Head of caudate nucleus (tissue), 42 donors: ENCODE measurements around the gene IL20RA.
A peak's percentile ranks its signal among the peaks of the same experiment; 100 is the strongest.

Experiments
- DNase-seq, 42 donors: peaks; one replicate each; pipeline versions ENCODE4 v3.0.0 to v3.0.0-alpha.2; 2020 to 2021; ENCODE audit warnings: mixed read lengths in 7 of 42
- intact Hi-C: fragments of 100-400 bp; cut with DNase I; formaldehyde crosslinking; loops from one replicate; pipeline ENCODE4 v1.15.0; 2022

Gene IL20RA

GRCh38 chr6:137015943-137016342 is 28.8 kb downstream of the IL20RA start:
- DNase-seq: no peak
- intact Hi-C loops: no loop called here

DNA sequence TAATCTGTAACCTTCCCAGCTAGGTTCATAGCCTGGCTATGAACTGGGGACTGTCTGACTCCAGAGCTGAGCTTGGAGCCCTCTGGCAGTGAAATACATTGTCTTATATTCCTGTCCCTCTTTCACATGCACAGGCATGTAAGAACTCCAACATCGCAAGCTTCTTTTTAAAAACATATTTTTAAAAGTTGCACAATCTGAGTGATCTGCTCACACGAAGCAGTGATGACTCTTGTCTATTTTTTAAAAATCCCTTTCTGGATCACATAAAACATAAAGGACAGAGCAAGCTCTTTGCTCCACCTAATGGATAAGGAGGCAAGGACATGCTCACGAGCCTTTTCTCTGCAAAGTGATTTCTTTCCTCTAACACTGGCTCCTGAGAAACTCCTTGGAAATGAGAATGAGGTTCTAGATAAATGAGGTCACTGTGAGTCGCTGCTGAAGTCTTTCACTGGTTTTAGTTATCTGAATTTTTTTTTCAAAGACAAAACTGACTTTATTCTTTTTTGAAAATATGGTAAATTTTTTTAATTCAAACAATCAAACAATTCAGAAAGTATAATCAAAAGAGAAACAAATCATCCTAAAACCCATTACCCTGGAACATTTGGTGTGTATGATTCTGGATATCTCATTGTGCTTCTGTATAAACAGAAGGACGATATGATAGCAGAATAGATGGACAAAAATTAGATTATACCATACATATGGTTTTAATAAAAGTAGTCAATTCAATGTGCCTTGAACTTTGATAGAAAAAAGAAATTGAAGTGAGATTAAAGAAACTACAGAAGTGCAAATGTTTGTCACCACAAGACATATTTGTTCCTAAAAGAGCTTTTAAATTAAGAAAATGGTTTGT is 30.8 kb downstream of the IL20RA start:
- peak in 11 of 42 donors; percentile 2 to 53 (median 20) for DNase-seq
- intact Hi-C loops: no loop called here

GRCh38 chr6:137013031-137013430 is 31.7 kb downstream of the IL20RA start:
- no peak for DNase-seq
- intact Hi-C loops: no loop called here

DNA sequence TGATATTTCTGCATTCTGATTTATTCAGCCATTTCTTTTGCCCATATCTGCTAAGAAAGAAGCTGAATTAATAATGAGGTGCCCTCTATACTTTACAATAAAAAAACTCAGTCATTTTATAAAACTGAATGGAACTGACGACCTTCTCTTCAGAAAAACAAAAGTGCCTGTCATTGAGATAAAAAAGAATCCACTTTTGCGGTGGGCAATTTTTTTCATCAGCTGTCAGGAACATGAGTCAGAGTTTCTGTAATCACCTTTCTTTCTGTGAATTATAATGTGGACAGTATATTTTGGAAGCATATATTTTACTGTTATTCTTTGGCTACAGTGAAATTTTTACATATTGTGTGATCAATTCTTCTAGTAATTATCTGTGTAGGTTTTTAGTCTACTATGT is 33.4 kb downstream of the IL20RA start:
- intact Hi-C loops: no loop called here
- no peak for DNase-seq

- DNase-seq: no peak
- intact Hi-C loops: no loop called here
These were observed 34.5 kb downstream of the IL20RA start for GRCh38 chr6:137010128-137010718.

- intact Hi-C loops: no loop called here
- DNase-seq: no peak
These were observed 36.6 kb downstream of the IL20RA start for GRCh38 chr6:137008204-137008603.

DNA sequence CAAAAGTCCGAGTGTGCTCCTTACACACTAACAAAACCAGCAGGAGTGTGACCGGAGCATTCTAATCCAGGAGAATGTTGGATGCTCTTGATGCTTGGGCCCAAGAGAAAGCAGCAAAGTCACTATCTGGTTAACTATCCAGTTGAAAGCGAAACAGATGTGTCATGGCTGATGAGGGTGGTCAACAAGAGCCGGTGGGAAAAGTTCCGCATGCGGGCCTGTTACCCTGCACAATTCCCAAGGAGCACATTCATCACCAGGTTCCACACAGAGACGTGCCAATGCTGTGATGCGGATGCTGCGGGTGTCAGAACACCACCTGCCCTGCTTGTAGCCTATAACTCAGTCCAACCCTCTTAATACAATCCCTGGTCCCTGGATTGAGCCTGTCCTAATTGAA is 38.7 kb downstream of the IL20RA start:
- no peak for DNase-seq
- intact Hi-C loops: no loop called here

DNA sequence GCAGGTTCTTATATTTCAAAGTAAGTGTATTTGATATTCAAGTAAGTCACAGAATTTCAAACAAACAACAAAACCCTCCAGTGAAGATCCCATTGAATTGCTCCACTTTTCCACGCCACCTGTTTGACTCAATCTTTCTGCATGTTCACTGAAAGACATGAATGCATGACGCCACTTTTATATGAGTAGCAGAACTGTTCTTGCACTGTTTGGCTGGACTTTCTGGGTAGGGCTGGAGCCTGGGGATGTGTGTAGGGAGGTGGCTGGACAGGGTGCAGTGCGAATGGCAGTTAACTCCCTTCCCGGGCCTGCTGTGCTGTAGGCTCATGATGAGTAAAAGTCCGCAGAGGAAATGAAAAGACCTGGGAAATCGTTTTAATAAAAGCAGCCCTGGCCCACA is 39.7 kb downstream of the IL20RA start:
- intact Hi-C loops: no loop called here
- DNase-seq: no peak

DNA sequence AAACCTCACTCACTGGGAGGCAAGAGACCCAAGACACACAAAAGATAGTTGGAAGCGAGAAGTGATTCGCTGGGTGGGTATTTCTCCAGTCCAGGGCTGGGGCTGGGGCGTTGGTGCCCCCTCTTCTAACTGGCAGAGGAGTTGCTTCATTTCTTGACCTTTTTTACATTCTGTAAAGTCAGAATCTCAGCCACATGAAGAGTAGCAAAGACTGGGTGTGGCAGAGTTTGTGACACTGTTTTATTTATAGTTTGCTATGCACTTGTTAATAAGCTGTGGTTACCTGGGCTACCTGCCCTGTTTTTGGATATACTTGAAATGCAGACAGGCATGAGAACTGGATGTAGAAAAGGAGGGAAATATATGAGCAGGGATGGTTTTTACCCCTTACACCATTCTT is 42.3 kb downstream of the IL20RA start:
- intact Hi-C loops: no loop called here

GRCh38 chr6:137001977-137002302 is 42.8 kb downstream of the IL20RA start:
- intact Hi-C loops: no loop called here
- DNase-seq: no peak

More for the DNA sequence above, 42.3 kb downstream of the IL20RA start:
- DNase-seq: no peak

DNA sequence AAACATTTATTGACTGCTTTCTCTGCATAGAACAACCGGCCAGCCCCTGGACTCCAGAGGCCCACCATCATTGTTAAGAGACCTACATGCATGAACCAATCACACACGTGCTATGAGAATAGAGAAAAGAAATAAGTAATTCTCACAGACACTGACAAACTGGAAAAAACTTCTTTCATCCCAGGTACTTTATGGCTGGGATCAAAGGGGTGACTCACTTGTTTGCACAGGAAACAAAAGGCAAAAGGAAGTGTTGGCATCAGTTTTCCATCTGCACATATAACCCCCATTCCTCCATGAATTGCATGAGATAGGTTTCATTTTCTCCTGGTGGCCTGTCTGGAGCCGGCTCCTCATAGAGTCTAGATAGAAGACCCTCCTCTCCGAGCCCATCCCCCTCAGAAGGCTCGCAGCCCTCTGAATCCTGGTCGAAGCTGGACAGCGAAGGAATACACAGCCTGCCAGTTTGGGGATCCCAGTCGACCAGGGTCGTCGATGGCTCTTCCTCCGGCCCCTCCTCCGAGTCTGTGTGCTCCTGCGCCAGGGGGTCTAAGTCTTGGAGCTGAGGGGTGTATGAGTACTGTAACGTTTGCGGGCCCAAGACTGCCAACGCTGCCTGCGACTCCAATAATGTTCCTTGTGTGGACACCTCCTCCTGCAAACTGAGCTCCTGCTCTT is 43.3 kb downstream of the IL20RA start:
- DNase-seq: no peak
- intact Hi-C loops: no loop called here

DNA sequence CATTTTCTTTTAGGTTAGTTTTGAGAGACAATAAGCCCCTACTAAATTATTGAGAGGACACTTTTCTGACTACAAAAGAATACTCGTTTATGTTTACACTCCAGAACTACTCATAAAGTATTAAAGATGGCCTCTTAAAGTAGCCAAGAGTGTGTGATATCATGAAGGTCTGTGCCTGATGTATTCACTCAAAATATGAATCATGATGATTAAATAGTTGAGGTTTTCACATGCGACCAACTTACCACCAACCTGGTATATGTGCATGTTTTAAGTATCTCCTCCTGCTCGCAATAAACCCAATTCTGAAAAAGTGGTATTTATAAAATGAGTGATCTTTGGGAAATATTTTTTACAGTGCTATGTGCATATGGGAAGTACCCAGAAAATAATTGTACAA is 43.9 kb downstream of the IL20RA start:
- no peak for DNase-seq

GRCh38 chr6:136995521-136995920 is 49.2 kb downstream of the IL20RA start:
- intact Hi-C loops: no loop called here
- DNase-seq: no peak

More for the DNA sequence above, 43.9 kb downstream of the IL20RA start:
- intact Hi-C loops: no loop called here

DNA sequence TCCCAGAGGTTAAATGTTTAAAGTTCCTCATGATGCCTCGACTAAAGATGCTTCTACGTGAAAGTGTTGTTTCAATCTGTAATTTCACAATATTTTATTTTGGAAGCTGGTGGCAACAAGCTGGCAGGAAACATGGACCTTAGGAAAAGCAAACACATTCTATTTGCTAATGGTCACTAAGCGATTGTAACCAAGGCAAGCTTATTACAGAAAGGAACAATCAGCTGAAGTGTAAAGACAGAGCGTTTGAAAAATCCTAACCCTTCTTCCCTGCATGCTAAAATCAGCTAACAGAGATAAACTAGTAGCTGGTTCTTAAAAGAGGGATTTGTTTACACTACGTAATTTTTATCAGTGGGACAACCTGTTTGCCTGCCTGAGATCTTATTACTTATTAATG is 50.0 kb downstream of the IL20RA start:
- intact Hi-C loops: no loop called here
- DNase-seq: no peak

- intact Hi-C loops: no loop called here
- no peak for DNase-seq
These were observed 52.7 kb downstream of the IL20RA start for GRCh38 chr6:136992113-136992512.

GRCh38 chr6:136991646-136992045 is 53.1 kb downstream of the IL20RA start:
- intact Hi-C loops: no loop called here

GRCh38 chr6:136990754-136991153 is 54.0 kb downstream of the IL20RA start:
- intact Hi-C loops: no loop called here
- no peak for DNase-seq

More at GRCh38 chr6:136991646-136992045, 53.1 kb downstream of the IL20RA start:
- no peak for DNase-seq

- no peak for DNase-seq
- intact Hi-C loops: no loop called here
These were observed 54.6 kb downstream of the IL20RA start for GRCh38 chr6:136990242-136990578.

DNA sequence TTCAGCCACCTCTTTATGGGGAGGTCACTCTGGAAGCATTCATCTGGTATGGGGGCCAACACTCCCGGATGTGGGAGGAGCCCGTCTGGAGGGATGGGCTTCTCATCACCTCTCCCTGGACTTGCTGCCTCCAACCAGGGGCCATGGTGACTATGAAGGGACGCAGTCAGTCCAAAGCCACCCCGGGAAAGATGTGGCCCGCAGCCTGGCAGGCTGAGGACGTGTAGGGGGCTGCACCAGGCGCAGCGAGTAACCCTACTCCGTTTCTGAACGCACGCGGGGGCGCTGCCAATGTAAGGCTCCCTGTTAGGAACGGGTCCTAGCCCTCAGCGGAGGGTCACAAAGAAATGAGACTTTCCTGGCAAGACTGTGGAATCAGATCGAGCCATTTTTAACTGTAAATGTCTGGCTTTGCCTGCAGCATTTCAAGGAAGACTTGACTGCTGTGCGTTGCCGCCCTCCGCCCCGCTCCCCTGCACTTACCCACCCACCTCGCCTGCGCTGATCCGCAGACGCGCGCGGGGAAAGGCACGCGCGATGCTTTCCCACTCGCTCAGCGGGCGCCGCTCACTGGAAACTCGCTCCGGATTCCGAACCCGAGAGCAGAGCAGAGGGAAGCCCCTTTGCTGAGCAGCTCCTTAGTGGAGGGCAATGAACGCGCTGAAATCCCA is 55.1 kb downstream of the IL20RA start:
- intact Hi-C loops: no loop called here
- peak in 41 of 42 donors; percentile 28 to 86 (median 67) for DNase-seq

DNA sequence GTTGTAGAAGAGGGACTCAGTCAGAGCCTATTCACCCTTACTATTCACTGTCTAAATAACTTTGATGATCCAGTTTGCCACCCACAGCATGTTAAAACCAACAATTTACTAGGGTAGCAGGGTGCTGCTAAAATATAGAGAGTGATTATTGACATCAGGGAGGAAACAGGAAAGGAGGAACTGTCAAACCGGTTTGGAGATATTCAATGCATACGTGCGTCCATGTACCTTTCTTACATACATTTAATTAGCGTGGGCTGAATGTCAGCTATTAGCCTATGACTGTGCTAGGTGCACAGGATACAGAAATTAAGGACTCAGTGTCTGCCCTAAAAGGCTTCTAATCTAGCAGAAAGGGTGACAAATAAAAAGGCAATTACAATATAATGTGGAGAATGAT is 57.2 kb downstream of the IL20RA start:
- intact Hi-C loops: no loop called here
- DNase-seq: no peak
